Stimulated activated CD4-positive, alpha-beta T cell treated with anti-CD3 and anti-CD28 coated beads, Interleukin-1b, Interleukin-23, amount 100 ng/mL, for 1 hour (primary cell): ENCODE results near the gene GNAI1.

Source experiments
- DNase-seq, 2 donors: peaks; one replicate each; pipeline ENCODE4 v3.0.0-alpha.2; 2020; ENCODE audit warnings: low read depth in 2 of 2

The GNAI1 gene

GRCh38 chr7:80253237-80253636 lies 118.6 kb downstream of the GNAI1 start:
- DNase-seq: no peak

- no peak for DNase-seq
These were observed 119.0 kb downstream of the GNAI1 start for GRCh38 chr7:80253653-80254052.

DNA sequence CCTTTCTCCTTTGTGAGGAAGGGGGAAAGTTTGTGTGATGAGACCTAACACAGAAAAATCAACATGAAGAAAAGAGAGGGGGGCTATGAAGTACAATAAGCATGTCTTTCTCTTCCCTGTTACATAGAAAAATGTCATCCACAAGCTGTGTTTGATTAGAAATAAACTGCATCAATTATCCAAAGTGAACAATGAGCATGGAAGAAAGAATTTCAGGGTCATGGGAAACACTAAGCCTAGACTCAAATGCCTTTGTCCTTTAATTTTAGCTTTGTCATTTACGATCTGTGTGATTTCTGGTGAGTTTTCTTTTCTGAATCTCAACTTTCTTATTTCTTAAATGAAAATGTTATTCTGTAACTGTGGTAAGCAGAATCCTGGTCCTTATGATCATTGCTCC lies 121.0 kb downstream of the GNAI1 start:
- no peak for DNase-seq

DNA sequence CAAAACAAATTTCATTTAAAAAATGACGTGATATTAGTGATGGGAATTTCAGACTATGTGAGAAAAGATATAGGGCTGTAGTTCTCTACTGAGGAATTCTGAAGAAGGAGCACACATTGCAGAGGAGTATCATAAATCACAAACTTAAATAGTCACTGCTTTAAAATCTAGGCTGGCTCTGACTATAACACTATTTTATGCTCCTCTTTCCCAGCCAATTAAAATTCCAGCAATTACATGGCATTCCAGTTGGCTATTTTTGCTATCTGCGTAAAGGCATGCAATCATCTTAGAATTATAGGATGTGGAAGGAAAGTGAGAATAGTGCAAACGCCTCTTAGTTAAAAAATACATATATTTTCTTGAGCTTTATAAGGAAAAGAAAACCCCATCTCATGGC lies 123.1 kb downstream of the GNAI1 start:
- DNase-seq: no peak

DNA sequence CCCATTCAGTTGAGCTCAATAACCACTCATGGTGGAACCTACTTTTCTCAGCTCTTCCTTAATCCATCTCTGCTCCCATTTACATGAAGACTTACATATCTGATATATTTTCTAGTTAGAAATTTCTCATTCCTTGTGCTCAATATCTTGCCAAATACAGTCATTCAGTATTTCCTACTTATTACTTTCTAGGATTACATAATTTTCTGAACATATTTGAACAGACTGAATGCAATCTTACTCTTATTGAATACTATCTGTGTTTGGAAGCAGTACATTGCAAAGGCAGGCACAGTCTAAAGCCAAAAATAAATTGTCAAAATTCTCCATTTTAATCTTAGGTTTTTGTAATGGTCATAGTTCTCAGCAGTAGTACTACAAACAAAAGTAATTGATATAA lies 126.0 kb downstream of the GNAI1 start:
- no peak for DNase-seq

- DNase-seq: no peak
These were observed 128.7 kb downstream of the GNAI1 start for GRCh38 chr7:80263333-80263732.

DNA sequence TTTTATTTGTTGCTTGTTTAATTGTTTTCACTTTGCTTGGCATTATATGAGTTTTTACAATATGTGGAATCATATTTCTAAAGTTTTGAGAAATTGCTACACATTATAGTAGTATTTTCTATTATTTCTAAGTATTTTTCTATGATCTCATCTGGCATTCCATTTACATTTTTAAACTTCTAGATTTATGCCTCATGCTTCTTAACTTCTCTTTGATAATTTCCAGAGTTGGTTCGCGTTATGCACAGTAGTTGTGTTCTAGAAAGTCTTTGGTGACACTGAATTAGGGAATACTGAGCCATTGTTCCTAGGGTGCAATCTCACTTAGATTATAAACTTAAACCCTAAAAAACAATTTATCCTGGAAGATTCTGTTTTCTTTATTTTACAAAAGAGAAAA lies 129.2 kb downstream of the GNAI1 start:
- no peak for DNase-seq

DNA sequence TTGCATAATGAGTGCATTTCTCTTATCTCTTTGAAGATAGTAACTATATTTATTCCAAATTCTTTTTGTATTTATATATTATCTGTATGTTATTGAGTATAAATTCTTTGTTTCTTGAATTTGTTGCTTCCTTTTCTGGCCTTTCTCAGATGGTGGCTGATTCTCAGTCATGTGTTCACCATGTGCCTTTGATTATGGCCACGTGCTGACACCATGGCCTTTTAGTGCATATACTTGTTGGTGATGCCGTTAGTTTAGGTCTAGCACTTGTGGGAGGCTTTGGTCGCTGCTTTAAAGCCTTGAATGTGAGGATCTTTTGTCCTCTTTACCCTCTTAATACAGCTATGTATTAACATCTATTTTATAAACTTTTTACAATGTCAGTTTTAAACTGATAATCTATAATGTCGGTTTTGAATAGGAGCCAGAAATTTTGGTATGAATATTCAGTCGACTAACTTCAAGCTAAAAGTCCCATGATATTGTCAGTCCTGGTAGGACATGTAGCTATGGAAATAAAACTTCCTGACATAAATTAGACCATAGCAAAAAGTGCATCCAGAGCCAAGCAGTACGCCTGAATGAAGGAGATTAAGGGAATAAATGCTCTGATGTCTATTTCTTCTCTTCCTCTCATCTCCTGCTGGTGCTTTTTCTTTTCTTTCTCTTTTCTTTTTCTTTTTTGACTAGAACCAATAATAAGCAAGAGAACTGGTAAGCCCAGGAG lies 130.3 kb downstream of the GNAI1 start:
- no peak for DNase-seq

DNA sequence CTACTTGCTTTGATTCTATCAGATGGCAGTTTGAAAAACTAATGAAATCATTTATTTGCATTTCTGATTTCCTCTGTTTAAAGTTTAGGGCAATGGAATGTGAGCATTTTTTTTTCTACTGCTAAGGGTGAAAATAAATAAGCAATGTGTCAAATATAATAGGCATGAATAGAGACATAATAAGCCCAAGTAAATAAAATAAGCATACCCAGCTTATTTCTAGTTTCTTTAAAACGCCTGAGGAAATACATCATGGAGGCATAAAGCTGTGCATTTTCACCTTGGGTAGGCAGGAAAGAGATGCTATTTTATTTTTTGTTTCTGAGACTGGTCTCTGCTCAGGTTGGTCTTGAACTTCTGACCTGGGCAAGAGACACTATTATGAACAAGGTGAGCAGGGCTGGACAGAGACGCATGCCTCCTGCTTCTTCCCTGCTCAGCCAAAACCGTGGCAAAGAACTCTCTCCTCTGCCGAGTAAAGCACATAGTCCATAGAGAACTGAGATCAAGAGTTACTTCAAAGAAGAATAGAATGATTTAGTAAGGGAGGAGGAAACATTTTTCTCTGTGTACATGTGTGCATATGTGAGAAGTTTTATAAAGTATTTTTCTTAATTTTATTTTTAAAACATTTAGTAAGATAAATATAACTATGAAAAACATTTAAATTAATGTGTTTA lies 138.1 kb downstream of the GNAI1 start:
- DNase-seq: no peak

GRCh38 chr7:80273327-80273726 lies 138.7 kb downstream of the GNAI1 start:
- no peak for DNase-seq

DNA sequence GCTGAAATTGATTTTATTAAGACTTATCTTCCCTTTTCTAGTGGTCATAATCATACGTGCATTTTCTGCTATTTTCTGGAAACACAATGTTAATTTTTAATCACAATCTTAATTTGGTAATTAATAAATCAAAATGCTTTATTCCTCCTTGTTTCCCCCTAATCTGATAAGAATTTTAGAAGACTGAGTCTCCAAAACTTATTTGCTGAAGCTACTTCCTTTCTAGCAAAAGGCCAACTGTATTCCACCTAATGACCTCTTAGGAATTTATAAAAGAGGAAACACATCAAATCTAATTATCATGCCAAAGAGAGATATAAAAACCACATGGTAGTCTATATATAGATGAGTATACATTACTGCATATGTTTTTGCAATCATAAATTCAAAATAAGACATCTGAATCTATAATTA lies 140.6 kb downstream of the GNAI1 start:
- no peak for DNase-seq
